HG03064 (cell line): ENCODE data around the gene AHDC1.
A peak's percentile ranks its signal among the peaks of the same experiment; 100 is the strongest.
"Not testable (repeated sequence)": the region's sequence is repeated elsewhere in the genome, so short reads cannot be mapped to it uniquely, and the experiment has no call there.

Experiments used
- ATAC-seq: cut with Tn5 transposase; IDR thresholded peaks from one replicate; pipeline ENCODE4 v1.9.1; 2021; ENCODE audit warnings: low read depth; ENCODE audit not compliant: unreplicated experiment

AHDC1 gene

DNA sequence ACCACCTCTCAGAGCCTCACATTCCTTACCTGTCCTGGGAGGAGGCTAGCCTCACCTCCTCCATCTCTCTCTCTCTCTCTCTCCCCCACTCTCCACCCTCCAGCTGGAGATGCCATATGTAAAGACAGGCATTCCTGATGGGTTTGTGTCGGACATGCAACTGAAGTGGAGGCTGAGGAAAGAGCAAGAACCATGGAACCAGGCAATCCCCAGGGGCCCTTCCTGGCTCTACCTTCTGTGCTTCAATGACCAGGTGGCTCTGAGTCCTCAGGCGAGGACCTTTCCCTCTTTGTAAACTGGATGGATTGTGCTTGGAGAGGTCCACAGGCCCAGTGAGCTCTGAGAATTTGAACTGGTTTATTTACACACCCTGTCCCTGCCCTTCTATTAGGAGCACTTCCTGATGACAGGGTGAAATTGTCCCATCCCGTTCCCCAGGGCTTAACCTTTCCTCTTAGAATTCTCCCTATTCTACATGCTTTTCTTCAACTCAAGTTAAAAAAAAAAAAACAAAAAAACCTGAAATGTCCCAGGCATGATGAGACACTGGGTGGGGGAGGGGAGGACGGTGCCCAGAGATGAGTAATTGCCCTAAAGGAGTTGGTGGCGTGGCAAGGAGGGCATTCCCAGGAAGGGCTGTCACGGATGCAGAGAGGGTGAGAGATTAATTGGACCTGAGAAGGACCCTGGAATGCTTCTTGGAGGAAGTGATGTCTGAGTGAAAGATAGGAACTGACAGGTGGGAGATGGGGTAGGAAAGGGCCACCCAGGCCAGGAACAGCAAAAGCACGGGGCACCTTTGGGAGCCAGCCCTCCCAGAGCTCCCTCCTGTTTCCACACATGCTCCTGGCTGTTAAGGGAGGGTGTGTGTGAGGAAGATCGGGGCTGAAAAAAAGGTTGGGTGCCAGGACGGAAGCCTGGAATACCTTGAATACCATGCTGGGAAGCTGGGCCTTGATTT lies 63.8 kb downstream of the AHDC1 start:
- ATAC-seq = no peak

DNA sequence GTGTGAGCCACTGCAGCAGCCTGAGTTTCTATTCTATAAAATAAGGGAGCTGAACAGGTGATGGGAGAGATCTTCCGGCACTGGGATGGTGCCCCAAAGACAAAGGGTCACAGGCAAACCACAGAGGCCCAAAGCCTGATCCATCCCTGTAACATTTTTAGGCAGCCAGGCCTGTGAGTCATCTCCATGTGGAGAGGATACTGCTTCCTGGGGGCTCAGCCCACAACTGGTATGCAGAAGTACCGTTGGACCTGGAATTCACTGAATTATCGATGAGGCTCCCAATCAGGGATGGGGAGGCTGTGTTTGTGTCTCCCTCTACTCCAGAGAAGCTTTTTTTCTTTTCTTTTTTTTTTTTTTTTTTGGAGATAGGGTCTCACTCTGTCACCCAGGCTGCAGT lies 65.2 kb downstream of the AHDC1 start:
- ATAC-seq = no peak

DNA sequence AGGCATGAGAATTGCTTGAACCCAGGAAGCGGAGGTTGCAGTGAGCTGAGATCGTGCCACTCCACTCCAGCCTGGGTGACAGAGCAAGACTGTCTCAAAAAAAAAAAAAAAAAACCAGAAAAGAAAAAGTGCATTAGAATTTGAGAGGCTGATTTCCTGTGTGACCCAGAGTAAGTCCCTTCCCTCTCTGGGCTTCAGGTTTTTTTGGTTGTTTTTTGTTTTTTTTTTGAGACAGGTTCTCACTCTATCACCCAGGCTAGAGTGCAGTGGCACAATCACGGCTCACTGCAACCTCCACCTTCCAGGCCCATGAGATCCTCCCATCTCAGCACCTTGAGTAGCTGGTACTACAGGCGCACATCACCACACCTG lies 65.7 kb downstream of the AHDC1 start:
- ATAC-seq = not testable (repeated sequence)

DNA sequence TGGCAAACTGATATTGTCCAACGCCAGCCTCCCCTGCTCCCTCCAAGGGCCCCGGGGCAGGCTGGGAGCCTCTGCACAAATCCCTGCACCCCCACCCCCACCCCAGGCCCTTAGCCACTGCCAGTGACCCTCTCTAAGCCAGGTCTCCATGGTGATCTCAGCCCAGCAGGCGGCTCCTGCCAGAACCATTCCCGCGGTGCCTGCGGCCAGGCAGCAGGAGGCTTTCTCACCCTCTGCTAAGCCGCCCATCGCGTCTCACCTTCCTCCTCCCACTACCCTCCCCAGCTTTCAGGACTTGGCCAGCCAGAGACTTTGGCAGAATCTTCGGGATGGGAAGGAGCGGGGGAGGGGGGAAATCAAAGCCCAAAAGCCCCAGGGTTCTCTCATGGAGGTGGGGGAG lies 67.2 kb downstream of the AHDC1 start:
- no peak for ATAC-seq

DNA sequence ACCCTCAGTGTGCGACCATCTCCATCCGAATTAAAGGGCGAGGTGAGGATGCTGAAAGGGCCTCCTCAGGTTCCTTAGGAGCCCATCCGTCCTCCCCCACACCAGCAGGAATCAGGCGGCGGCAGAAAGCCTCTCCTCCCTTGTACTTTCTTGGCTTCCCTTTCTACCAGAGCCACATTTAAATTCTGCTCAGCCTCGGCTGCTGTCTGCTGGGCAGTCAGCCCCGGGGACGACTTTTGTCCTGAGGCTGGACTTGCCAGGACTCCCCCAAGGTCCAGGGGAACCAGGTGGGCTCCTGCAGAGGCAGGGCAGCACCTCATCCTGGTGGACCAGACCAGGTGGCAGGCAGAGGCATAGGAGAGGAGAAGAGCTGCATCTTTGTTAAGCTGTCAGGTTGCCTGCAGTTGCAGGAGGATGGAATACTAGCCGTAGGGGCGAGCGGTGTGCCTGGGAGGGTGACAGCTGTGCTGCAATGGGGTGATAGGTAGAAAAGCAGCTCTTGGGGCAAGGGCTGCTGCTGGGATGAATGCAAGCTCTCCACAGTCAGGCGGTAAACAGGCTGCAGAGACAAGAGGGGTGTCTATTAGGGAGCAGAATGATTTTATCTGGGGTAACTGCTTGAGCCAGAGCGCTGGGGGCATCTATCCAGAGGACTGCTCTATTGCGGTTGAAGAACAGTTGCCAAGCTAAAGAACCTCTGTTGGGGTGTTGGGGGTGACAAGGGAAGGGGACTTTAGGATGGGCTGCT lies 67.8 kb downstream of the AHDC1 start:
- ATAC-seq = no peak

DNA sequence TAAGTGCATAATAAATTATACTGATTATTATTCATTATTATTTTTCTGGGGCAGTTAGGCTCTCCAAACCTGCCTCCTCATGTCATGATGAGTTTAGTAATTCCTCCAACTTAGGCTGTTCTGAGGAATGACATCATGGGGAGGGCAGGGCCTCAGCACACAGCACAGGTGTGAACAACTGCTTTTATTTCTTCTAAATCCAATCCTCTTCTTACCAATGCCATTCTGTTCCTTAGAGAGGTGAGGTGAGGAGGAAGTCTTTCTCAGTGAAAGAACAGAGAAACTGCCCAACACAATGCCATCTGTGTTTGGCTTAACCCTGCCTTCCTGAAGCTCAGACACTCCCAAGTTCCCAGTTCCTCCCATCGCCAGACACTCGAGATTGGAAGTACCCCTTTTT lies 68.6 kb downstream of the AHDC1 start:
- no peak for ATAC-seq

DNA sequence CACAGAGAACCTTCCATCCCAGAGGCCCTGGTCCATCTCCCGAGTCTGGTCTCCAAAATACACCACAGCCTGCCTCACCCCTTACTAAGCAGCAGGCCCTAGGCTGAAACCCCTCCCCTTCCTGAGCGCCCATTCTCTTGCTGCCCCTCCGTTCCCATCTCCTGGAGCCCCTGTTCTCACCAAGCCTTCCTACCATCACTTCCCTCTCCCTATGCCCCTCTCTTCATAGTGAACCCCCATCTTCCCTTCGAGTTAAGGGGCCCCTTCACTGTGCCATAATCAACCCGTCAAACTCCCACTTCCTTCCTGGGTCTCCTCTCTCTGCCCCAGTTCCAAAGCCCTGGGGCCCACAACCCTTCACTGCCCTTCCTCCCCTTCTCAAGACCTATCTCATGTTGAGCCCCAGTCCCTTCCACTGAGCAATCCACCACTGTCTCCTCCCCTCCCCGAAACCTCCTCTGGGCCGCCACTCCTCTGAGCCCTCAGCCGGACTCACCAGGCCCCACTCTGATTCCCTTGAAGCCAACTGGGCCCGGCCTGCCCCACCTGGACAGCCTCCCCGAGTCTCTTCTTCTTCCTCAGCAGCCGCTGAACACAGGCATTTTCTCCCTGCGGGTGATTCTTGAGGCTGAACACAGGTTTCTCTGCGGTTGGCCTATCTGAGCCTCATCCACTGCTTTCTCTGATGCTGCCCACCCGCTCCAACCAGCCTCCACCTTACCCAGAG lies 71.8 kb downstream of the AHDC1 start:
- no peak for ATAC-seq

DNA sequence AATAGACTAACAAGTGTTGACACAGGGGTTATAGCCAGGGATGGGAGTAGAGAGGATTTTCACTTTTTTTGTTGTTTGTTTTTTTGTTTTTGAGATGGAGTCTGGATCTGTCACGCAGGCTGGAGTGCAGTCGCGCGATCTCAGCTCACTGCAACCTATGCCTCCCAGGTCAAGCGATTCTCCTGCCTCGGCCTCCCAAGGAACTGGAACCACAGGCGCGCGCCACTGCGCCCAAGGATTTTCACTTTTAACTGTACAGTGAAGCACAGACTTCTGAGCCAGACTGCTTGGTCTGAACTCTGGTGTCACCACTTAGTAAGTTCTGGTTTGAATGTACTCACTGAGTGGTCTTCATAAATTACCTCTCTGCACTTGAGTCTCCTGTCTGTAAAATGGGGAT lies 73.8 kb downstream of the AHDC1 start:
- no peak for ATAC-seq

DNA sequence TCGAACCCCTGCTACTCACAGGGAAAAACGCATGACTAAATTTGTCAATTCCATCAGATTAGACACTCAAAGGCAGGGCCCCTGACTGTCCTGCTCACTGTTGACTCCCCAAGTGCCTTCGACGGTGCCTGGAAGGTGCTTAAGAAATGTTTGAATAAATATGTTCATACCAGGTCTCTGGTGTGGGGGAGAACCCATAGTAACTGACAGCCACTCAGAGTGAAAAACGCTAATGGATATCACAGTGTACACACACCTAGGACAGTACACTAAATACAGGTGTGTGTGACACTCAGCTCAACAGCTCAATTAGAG lies 74.3 kb downstream of the AHDC1 start:
- no peak for ATAC-seq

DNA sequence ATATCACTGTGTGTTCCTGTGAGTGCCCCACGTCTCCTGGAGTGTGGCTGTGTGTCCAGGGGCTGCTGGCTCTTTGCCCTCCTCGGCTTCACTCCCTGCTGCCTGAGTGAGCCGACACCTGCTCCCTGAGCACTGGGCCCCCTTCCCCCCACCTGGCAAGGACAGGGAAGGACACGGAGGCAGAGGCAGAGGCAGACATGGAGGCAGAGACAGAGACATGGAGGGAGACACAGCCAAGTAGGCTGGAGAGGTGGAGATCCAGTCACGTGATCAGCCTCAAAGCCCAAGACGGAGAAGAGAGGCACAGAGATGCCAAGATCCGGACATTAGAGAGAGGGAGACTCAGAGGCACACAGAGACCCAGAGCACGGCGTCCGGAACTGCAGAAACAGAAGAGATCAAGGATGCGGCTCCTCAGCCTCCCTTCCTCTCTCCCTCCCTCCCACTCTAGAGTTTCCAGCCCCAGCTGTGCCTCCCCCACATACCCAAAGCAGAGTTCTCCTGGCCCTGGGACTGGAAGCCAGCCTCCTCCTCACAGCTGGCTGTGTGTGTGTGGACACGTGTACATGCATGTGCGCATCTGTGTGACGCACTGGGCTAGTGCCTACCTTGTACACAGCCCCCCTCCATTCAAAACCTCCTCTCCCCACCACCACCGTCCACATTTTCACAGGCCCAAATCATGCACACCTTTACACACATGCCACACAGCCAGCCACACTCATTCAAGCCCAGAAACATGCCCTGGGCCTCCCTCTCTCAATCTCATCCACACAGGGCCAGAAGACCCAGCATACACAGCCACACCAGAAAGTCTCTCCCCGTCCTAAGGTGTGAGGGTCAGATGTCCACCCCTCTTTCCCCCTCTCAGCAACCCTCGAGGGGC lies 74.9 kb downstream of the AHDC1 start:
- ATAC-seq = no peak

DNA sequence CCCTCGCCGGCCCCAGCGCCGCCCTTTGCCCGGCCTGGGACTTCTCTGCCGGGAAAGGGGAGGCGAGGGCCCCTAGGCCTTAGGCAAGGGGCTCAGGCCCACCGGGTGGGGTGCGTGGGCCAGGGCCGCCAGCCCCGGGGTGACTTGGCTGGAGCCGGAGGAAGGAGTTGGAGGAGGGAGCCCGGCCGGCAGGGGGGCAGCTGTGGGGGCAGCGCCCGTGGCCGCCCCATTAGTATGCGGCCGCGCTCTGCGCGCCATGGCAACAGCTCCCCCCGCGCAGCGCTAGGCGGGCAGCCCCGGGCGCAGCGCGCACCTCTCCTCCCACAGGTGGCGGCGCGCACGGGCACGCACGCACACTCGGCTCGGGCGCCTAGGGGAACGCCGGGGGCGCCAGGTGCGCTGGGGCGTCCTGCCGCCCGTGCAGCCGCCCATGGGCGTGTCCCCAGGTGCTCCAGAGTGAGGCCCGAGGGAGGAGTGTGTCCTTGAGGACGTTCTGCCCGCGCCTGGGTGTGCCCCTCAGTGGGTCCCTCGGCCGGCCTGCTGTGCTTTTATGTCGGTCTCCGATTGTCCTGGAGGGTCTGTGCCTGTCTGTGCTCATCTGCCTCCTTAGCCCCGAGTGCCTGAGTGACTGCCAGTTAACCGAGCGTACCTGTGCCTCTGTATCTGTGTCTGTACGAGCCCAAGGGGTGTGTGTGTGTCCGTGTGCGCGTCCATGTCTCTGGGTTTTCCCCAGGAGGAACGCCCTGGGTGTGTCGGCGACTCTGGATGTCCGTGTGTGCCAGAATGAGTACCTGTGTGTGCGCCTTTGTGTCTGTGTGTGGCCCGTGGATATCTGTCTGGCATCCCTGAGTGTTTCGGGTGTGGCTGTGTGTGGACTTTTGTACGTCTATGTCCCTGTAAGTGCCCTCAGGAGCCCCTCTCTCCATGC lies 75.8 kb downstream of the AHDC1 start:
- ATAC-seq = no peak

DNA sequence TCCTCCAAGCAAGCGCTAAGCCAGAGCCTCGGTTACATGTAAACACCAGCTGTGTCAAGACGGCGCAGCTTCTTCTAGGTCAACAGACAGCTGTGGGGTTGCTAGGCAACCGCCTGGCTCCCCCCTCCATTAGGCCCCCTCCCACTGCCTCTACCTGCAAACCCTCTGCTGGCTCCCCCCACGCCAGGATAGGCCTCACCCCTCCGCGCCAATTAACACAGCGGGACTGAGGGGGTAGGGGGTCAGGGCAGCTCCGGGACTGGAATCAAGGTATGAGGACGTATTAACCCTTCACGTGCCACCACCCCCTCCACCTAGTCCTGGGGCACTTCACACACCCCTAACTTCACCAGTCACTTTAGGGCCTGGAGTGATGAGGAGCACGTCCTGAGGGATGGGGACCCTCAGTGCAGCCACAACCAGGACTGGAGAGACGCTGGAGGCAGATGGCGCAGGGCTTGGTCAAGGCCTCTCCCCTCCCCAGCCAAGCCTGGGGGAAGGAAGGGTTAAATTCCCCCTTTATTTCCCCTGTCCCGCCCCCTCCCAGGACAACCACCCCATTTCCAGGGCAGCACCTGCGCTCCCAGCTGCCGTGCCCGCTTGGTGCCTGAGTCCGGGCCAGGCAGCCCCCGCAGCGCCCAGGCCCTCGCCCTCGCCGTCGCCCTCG lies 76.6 kb downstream of the AHDC1 start:
- ATAC-seq = no peak

DNA sequence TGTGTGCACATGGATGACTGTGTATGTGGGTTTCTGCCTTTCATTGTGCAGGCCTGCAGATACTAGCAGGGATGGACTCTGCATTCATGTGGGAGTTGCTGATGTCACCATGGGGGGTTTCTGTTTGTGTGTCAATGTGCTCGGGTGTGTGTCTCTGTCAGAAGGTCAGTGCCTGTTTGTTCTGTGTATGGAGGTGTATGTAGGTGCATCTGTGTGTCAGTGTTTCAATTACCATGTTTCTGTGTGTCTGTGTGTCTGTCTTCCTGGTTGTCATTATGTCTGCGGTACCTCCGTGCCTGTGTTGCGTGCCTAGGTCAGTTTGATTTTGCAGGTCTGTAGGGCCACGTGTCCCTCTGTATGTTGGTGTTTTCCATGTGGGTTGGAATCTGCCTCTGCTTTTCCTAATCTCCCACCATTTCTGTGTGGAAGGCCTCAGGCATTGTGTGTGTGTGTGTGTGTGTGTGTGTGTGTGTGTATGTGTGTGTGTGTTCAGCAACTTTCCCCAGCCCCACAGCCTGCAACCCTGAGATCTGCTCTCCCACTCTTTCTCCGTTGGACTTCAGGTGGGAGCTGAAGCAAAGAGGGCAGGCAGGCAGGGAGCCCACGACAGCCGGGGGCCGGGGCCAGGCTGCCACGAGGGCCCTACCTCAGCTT lies 77.2 kb downstream of the AHDC1 start:
- no peak for ATAC-seq

DNA sequence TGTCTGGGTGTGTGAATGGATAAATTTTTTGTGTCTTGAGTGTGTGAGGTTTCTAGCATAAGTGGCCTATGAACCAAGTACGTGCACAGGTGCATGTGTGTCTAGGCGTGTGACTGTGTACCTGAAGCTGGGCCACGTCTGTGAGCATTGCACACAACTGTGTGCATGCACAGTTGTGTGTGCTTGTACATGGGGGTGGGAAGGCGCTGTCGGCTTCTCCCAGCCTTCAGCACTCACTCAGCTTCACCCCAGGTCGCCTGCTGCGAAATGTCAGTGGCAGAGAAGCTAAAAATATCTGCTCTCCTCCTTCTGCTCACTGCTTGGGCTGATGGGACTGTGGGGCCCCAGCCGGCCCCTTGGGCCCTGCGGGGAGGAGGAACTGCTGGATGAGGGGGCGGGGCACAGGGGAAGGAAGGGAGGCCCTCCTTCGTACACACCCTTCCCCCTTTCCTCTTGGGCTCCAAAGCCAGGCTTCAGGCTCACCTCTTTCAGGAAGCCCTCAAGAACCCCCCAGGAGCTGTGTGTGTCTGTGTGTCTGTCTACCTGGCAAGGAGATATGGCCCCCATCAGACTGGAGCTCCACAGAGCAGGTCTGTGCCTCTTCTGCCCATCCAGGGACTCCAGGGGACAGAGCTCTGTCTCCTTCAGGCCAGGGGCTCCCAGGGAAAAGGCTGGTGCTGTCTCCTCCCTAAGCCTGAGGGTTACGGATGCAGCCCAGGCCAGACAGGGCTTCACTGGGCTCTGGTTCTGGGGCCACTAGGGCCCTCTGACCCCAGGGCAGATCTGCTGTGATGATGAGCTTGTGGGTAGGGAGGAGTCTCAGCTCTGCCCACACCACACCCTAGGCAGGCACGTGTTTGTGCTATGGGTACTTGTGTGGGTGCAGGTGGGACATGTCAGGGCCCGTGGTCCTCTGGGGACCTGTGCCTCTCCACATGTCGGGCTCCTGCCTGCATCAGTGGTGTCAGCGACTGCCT lies 78.4 kb downstream of the AHDC1 start:
- ATAC-seq = peak; percentile 47

DNA sequence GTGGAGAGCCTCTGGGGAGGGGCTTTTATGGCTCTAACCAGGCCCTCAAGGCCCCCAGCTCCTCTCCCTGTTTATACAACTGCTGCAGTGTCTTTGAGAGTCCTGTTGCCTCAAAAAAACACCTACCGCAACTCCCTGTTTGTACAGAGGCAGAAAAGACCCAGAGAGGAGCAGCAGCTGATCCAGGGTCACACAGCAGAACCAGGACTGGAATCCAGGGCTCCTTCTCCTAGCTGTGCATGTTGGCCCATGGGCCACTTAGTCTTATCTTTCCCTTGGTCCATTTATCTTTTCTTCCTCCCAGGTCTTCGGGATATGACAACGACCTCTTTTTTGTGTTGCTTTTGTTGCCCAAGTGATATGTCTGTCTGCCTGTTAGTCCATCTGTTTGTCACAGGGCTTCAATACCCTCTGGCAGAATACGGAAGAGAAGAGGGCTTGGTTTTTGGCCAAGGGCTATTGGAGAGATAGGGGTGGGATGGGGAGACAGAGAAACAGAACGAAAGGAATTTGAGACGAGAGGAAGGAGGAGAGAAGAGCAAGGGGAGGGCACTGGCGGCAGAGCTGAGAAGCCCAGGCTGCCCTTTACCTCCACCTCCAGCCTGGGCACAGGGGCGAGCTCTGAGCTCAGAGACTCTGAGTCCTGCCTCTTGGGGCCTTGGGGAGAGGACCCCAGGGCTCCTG lies 80.5 kb downstream of the AHDC1 start:
- ATAC-seq = no peak
